K562 (cell line): Measurements from ENCODE around the gene SRPK2. TPM values are rescaled to one million over a fixed set of nuclear protein-coding genes. Genes with fewer than 3 reads are reported as not detected.

Experiments used
- ATAC-seq: fragments of 200-7000 bp; cut with Tn5 transposase; 3 replicates; pipeline ENCODE4 v1.9.1; 2020; ENCODE audit warnings: moderate library complexity
- BruUV-seq: library from RNA; stranded (reverse); fragments of 400-500 nt; replicated peaks from 2 replicates; lab custom pipeline; 2021; lab: Mats Ljungman, UMichigan
- CTCF ChIA-PET: fragments of 300-600 bp; formaldehyde crosslinking; extraction: SDS; loops from one replicate; lab custom pipeline; 2021; ENCODE audit warnings: low intra/inter-chr PET ratio; lab: Yijun Ruan, JAX
- POLR2A ChIA-PET: fragments of 300-600, 350-650 bp; sonication (Branson Sonifier 250); formaldehyde crosslinking; extraction: SDS; loops from one replicate; lab custom pipeline; 2021; ENCODE audit warnings: antibody characterized with exemption, inconsistent platforms; lab: Yijun Ruan, JAX
- DNase-seq, 4 experiments: peaks; one replicate each; pipeline versions ENCODE4 v3.0.0 to v3.0.0-alpha.2; 2011 to 2018; ENCODE audit warnings: low spot score in 3 of 4, mixed read lengths in 3 of 4; ENCODE audit errors: extremely low read depth in 1 of 4
- FAIRE-seq: peaks from 2 replicates; lab custom pipeline; 2011; peaks lifted over from hg19 to GRCh38; lab: Jason Lieb, UNC
- H2AFZ ChIP-seq: 2 replicates; pipeline ENCODE4 v1.6.0; 2011; ENCODE audit warnings: low read depth, low read length, control low read depth, inconsistent platforms
- H3K27ac ChIP-seq: fragments of 200-600 bp; 3 replicates; pipeline ENCODE4 v1.8.0; 2011; ENCODE audit warnings: low read depth, mild to moderate bottlenecking, control low read depth, inconsistent platforms, low read length, moderate library complexity, mixed read lengths; ENCODE audit errors: extremely low read depth
- H3K27me3 ChIP-seq, 2 experiments: fragments of 300-600 bp in 1 of 2; 2 replicates in 1 of 2; 3 replicates in 1 of 2; pipeline versions ENCODE4 v1.6.0 to v1.8.0; 2011; ENCODE audit warnings: inconsistent platforms in 2 of 2, low read length in 2 of 2, mild to moderate bottlenecking in 1 of 2, mixed read lengths in 1 of 2, moderate library complexity in 1 of 2; ENCODE audit not compliant: control insufficient read depth in 2 of 2, insufficient read depth in 2 of 2
- H3K36me3 ChIP-seq: fragments of 300-600 bp; 3 replicates; pipeline ENCODE4 v1.8.0; 2011; ENCODE audit warnings: mild to moderate bottlenecking, low read length, inconsistent platforms; ENCODE audit not compliant: control insufficient read depth, insufficient read depth
- H3K4me1 ChIP-seq, 2 experiments: fragments of 200-600 bp in 1 of 2; replicated peaks in 1 of 2; 2 replicates in 1 of 2; 3 replicates in 1 of 2; pipeline versions ENCODE4 v1.5.1 to v1.8.0; 2011; ENCODE audit warnings: inconsistent platforms in 2 of 2, low read length in 2 of 2, mild to moderate bottlenecking in 1 of 2, mixed read lengths in 1 of 2, moderate library complexity in 1 of 2; ENCODE audit not compliant: control insufficient read depth in 2 of 2, insufficient read depth in 2 of 2
- H3K4me2 ChIP-seq: 2 replicates; pipeline ENCODE4 v1.6.1; 2011; ENCODE audit warnings: low read length, control low read depth, inconsistent platforms, mixed read lengths; ENCODE audit not compliant: insufficient read depth
- H3K4me3 ChIP-seq: fragments of 200-600 bp; sonication (generic), shearing (Covaris generic); 2 replicates; pipeline ENCODE4 v1.5.1; 2016; ENCODE audit warnings: control low read depth, inconsistent platforms
- H3K79me2 ChIP-seq: fragments of 200-600 bp; 3 replicates; pipeline ENCODE4 v1.8.0; 2011; ENCODE audit warnings: low read length, inconsistent platforms; ENCODE audit not compliant: control insufficient read depth, insufficient read depth
- H3K9ac ChIP-seq, 2 experiments: 2 replicates each; pipeline versions ENCODE4 v1.6.0 to v1.6.1; 2011; ENCODE audit warnings: low read depth in 2 of 2, low read length in 2 of 2, control low read depth in 1 of 2, inconsistent platforms in 1 of 2, mild to moderate bottlenecking in 1 of 2, mixed read lengths in 1 of 2; ENCODE audit not compliant: insufficient read depth in 1 of 2
- H3K9me1 ChIP-seq: one replicate; pipeline ENCODE4 v1.6.0; 2011; ENCODE audit warnings: inconsistent platforms, mild to moderate bottlenecking, low read length, moderate library complexity; ENCODE audit not compliant: control insufficient read depth, insufficient read depth
- H3K9me3 ChIP-seq: replicated peaks from 2 replicates; pipeline ENCODE4 v1.5.1; 2011; ENCODE audit warnings: low read depth, low read length, inconsistent platforms; ENCODE audit not compliant: control insufficient read depth, insufficient read depth
- H4K20me1 ChIP-seq: replicated peaks from 2 replicates; pipeline ENCODE4 v1.6.1; 2011; ENCODE audit warnings: low read length, inconsistent platforms, mixed read lengths; ENCODE audit not compliant: control insufficient read depth, insufficient read depth
- HMBOX1 ChIP-seq: sonication (generic); IDR thresholded peaks from 2 replicates; pipeline ENCODE4 v1.6.1; 2016
- MTA2 ChIP-seq: fragments of 450-650 bp; IDR thresholded peaks from 2 replicates; pipeline ENCODE4 v1.6.1; 2016; ENCODE audit warnings: low read depth
- ZBTB34 ChIP-seq: fragments of 250-450 bp; sonication (Bioruptor Pico); IDR thresholded peaks from 2 replicates; pipeline ENCODE4 v1.8.0; 2021; ENCODE audit warnings: mild to moderate bottlenecking, moderate library complexity
- WGBS: fragments of 100-300 bp; shearing (Covaris generic); methylation state at CpG from one replicate; pipeline ENCODE4 v1.1.6; 2016; ENCODE audit warnings: low coverage, mixed read lengths; ENCODE audit not compliant: insufficient coverage; ENCODE audit errors: missing lambda C conversion rate; 5-methylcytosine and 5-hydroxymethylcytosine counted together
- in situ Hi-C: fragments of 300-500 bp; cut with MboI; formaldehyde crosslinking; loops from 4 replicates; pipeline ENCODE4 v1.15.0; 2018; ENCODE audit warnings: inconsistent platforms, mixed read lengths
- intact Hi-C: fragments of 100-400 bp; cut with micrococcal nuclease; formaldehyde crosslinking; loops from 2 replicates; pipeline ENCODE4 v1.14.2; 2022
- polyA plus RNA-seq, 8 experiments: library from polyadenylated mRNA; depleted of rRNA in 4 of 8; stranded (reverse) in 5 of 8; unstranded in 3 of 8; fragments of >200 nt; fragmentation: Nextera tagmentation in 2 of 8; fragmentation: Illumina TruSeq in 1 of 8; extraction: Ambion mirVana in 2 of 8; extraction: Trizol in 1 of 8; gene quantifications; 2 replicates each; pipeline versions ENCODE4 v1.2.1 to v1.2.3, GENCODE V29; 2011 to 2014; ENCODE audit warnings: inconsistent platforms in 1 of 8, missing spikeins in 1 of 8
- total RNA-seq, 7 experiments: library from RNA; depleted of rRNA in 6 of 7; stranded (reverse); fragments of >200 nt in 6 of 7; fragmentation: Illumina TruSeq in 2 of 7; extraction: Trizol in 2 of 7; gene quantifications; 2 replicates each; pipeline versions ENCODE4 v1.2.1 to v1.2.3, GENCODE V29; 2011 to 2021; ENCODE audit warnings: low replicate concordance in 1 of 7

The SRPK2 gene
- total and polyA plus RNA-seq, 9 of the 15 experiments (the other 6 are each of a cell fraction or from before 2014, with no cell fraction given), result 21.5 to 44.7 (median 33.3) TPM

- WGBS, result 82% methylated on average over 2 of the region's 2 CpGs
- Histone ChIP-seq H3K36me3 (no peaks in the 10 kb centered on the region), H4K20me1 (peaks cover 7% of the 10 kb centered on the region; the same call in 1 of the 2 replicates), H3K79me2 (peaks cover 42% of the 10 kb centered on the region), H3K4me3 (no peak overlapping the region), H2AFZ (no peak overlapping the region), H3K9me1 (no peaks in the 10 kb centered on the region), H3K9me3 (no peaks in the 10 kb centered on the region), H3K4me2 (no peak overlapping the region), H3K4me1 (no peaks in the 10 kb centered on the region; a peak in 1 of 5 replicates), H3K27ac (no peak overlapping the region), H3K27me3 (no peaks in the 10 kb centered on the region), H3K9ac (no peak overlapping the region)
- intact Hi-C loops (no loop called here), in situ Hi-C loops (no loop called here)
- BruUV-seq, result no TSS peak
- no peak for DNase-seq
- ChIA-PET CTCF (interaction anchor here (0.6 kb wide), 1 partner anchor 142 kb away, joined by 3 read pairs; no protein-coding TSS in a partner anchor), POLR2A (interaction anchor here (1.2 kb wide), 1 partner anchor 10 kb away, joined by 4 read pairs; no protein-coding TSS in a partner anchor)
- TF ChIP-seq HMBOX1 (peak; percentile 52; the same call in 1 of the 2 replicates), ZBTB34 (CRISPR knock-in tag) (no peak), MTA2 (no peak)
- FAIRE-seq, result no peak
- peak; percentile 38; the same call in 2 of the 3 replicates for ATAC-seq
These were observed 72.0 kb downstream of the SRPK2 start for GRCh38 chr7:105316578-105317344.
